ENCODE measurements around the gene CACNG4. TPM values are rescaled to one million over a fixed set of nuclear protein-coding genes. Genes with fewer than 3 reads are reported as not detected.
A peak's percentile ranks its signal among the peaks of the same experiment; 100 is the strongest.

CACNG4 gene
- total RNA-seq, 1 experiment from 2014 or later, result 6.3 TPM

GRCh38 chr17:66963521-66963908 is 992 bp upstream of the CACNG4 start:
- no peak overlapping the region for H3K56ac ChIP-seq (ENCODE audit: insufficient read length, low read depth, low read length)
- H3K79me2 ChIP-seq (ENCODE audit: insufficient read depth, low read length), result 0 out of 2 replicates have a peak, but pooled peaks cover 3% of the 10 kb centered on the region
- no peak for TF ChIP-seq CTCF (conservative IDR thresholded peaks at IDR 0.05)
- no peak overlapping the region for H2BK12ac ChIP-seq (ENCODE audit: insufficient read length, low read depth, low read length)
- H3T11ph ChIP-seq (ENCODE audit: low read length), result no peak overlapping the region
- H3K23ac ChIP-seq (ENCODE audit: insufficient read length, low read depth, low read length), result no peak overlapping the region
- no peak overlapping the region for H3K9ac ChIP-seq (ENCODE audit: extremely low read depth, insufficient read length, low read length)
- H2AK5ac ChIP-seq (ENCODE audit: insufficient read length, low read length), result no peak overlapping the region
- no peak overlapping the region for H4K8ac ChIP-seq (replicated peaks; ENCODE audit: insufficient read length, low read depth, low read length)
- no peak overlapping the region; the same call in 1 of the 2 replicates for H2BK15ac ChIP-seq (ENCODE audit: low read depth, low read length)
- Mint-ChIP-seq H3K36me3 (ENCODE audit: insufficient read depth in 1 of 3, low read depth in 3 of 3) (no peaks in the 10 kb centered on the region; a peak in 1 of 7 replicates), H3K9me3 (no peaks in the 10 kb centered on the region), H3K27me3 (ENCODE audit: low read depth) (peaks cover 80% of the 10 kb centered on the region), H3K27ac (no peak overlapping the region), H3K4me3 (peak overlapping the region; percentile 70 to 86), H3K4me1 (peaks cover 38 to 47% of the 10 kb centered on the region in 2 experiments)
- H4K91ac ChIP-seq (ENCODE audit: insufficient read length, low read depth, low read length), result no peak overlapping the region
- no peaks in the 10 kb centered on the region for H4K20me1 ChIP-seq (ENCODE audit: control insufficient read depth, insufficient read depth, insufficient read length)
- no peak overlapping the region for H2BK5ac ChIP-seq (ENCODE audit: insufficient read length, low read length)
- peaks cover 18% of the 10 kb centered on the region; the same call in 1 of the 2 replicates for H3K27me3 ChIP-seq (ENCODE audit: insufficient read depth, low read length)
- peaks cover 2% of the 10 kb centered on the region; the same call in 1 of the 2 replicates for H3K4me1 ChIP-seq (ENCODE audit: insufficient read depth, low read length)
- no peak overlapping the region for H3K18ac ChIP-seq (ENCODE audit: insufficient read length, low read depth, low read length)
- no peaks in the 10 kb centered on the region for H3K9me3 ChIP-seq (ENCODE audit: control insufficient read depth, low read depth, low read length)
- H2AFZ ChIP-seq (ENCODE audit: low read length), result no peak overlapping the region
- H3K23me2 ChIP-seq (ENCODE audit: insufficient read length, low read depth, low read length, poor library complexity, severe bottlenecking), result peaks cover 18% of the 10 kb centered on the region
- H3K27ac ChIP-seq (ENCODE audit: insufficient read length, low read depth, low read length), result no peak overlapping the region
- H4K5ac ChIP-seq (ENCODE audit: insufficient read length, low read depth, low read length), result no peak overlapping the region
- no peak overlapping the region for H2BK20ac ChIP-seq (ENCODE audit: low read depth, low read length, poor library complexity, severe bottlenecking)
- H3K14ac ChIP-seq (ENCODE audit: insufficient read depth, low read length), result no peak overlapping the region
- no peak overlapping the region for H3K4ac ChIP-seq (ENCODE audit: low read depth, low read length)
- H3K79me1 ChIP-seq (ENCODE audit: insufficient read depth, low read depth, low read length, poor library complexity, severe bottlenecking), result no peaks in the 10 kb centered on the region
- no CpG with 5 or more reads among the region's 8 CpGs for WGBS (ENCODE audit: extremely low coverage, insufficient read length, low lambda C conversion rate)
- peak overlapping the region; percentile 52 for H3K4me2 ChIP-seq (ENCODE audit: insufficient read depth, insufficient read length, low read length)
- no peak overlapping the region for H2BK120ac ChIP-seq (ENCODE audit: low read depth, low read length, poor library complexity, severe bottlenecking)
- DNase-seq, result no peak

Data from H9 (cell line).